ENCODE measurements around the gene MDM2. TPM values are rescaled to one million over a fixed set of nuclear protein-coding genes. Genes with fewer than 3 reads are reported as not detected.

Gene MDM2
- total RNA-seq, result 100 to 1,000 TPM; 159 to 162 TPM

DNA sequence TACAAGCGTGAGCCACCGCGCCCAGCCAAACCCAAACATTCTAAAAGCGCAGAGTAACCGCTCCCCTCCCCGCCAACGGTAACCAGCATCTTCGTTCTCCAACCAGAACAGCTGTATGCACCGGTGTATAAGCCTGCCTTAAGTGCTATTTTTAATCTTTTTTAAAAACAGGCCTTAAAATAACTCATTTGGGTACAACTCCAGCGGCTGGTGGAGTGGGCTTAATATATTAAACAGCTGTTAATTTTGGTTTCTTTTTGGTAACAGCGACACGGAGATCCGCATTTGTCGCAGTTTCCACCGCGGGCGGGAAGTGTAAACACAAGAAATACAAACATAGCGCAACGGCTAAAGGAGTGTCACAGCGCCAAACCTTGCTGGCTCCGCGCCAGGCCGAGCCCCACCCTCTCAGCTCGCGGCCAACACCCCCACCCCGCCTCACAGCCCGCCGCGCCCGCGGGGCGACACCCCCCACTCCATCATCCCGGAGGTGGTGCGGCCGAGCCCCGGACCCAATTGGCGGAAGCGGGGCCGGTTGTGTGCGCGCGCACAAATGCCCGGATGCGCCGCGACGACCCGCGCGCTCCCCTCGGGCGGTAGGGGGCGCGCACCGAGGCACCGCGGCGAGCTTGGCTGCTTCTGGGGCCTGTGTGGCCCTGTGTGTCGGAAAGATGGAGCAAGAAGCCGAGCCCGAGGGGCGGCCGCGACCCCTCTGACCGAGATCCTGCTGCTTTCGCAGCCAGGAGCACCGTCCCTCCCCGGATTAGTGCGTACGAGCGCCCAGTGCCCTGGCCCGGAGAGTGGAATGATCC, at the start of gene MDM2:
Gene MDM2 (plus strand): TSS at position 602 of the 812 bp plus-strand sequence. CDS start 301 bp downstream, outside the sequence.

Other genes starting within 250 kb of the MDM2 start
- 100 to 1,000 TPM; 226 to 243 TPM for gene RAP1B, start 197.3 kb upstream of the MDM2 start, total RNA-seq
- 10 to 100 TPM; 69.4 to 75.2 TPM for gene NUP107, start 121.2 kb upstream of the MDM2 start, total RNA-seq
- 1 to 10 TPM; 6.7 to 7.6 TPM for gene SLC35E3, start 62.0 kb upstream of the MDM2 start, total RNA-seq
- 1 to 10 TPM; 1.2 to 2.1 TPM for gene CPM, start 125.0 kb downstream of the MDM2 start, total RNA-seq